Effector CD8-positive, alpha-beta T cell (primary cell): Measurements from ENCODE around the gene OPA3.

ENCODE experiments used
- DNase-seq: peaks from one replicate; lab custom pipeline; 2025; lab: John Stamatoyannopoulos, UW

The OPA3 gene

GRCh38 chr19:45478454-45479238 lies 106.0 kb downstream of the OPA3 start:
- DNase-seq, result peak; percentile 80

GRCh38 chr19:45477713-45478453 lies 106.7 kb downstream of the OPA3 start:
- peak; percentile 19 for DNase-seq
